ENCODE measurements around the gene FAM200C.

Gene FAM200C

GRCh38 chr5:160378330-160378729 lies 21.5 kb downstream of the FAM200C start:
- FAIRE-seq (no peak), DNase-seq (ENCODE audit: insufficient read length, low spot score) (no peak)
- TF ChIP-seq CTCF (IDR thresholded peaks at IDR 0.05; ENCODE audit: insufficient read depth, missing control alignments) = no peak

- no peak for TF ChIP-seq CTCF (IDR thresholded peaks at IDR 0.05; ENCODE audit: insufficient read depth, missing control alignments)
- FAIRE-seq = no peak
Observed at GRCh38 chr5:160377651-160378050, 22.2 kb downstream of the FAM200C start.

GRCh38 chr5:160376416-160376815 lies 23.4 kb downstream of the FAM200C start:
- FAIRE-seq = no peak
- TF ChIP-seq CTCF (IDR thresholded peaks at IDR 0.05; ENCODE audit: insufficient read depth, missing control alignments) = no peak
- DNase-seq (ENCODE audit: insufficient read length, low spot score) = no peak

More at GRCh38 chr5:160377651-160378050, 22.2 kb downstream of the FAM200C start:
- DNase-seq (ENCODE audit: insufficient read length, low spot score) = no peak

GRCh38 chr5:160375701-160376100 lies 24.2 kb downstream of the FAM200C start:
- no peak for TF ChIP-seq CTCF (IDR thresholded peaks at IDR 0.05; ENCODE audit: insufficient read depth, missing control alignments)
- DNase-seq (ENCODE audit: insufficient read length, low spot score) (no peak), FAIRE-seq (no peak)

- DNase-seq (ENCODE audit: insufficient read length, low spot score) (no peak), FAIRE-seq (no peak)
- TF ChIP-seq CTCF (IDR thresholded peaks at IDR 0.05; ENCODE audit: insufficient read depth, missing control alignments) = no peak
Observed at GRCh38 chr5:160375166-160375565, 24.7 kb downstream of the FAM200C start.

GRCh38 chr5:160371294-160371693 lies 28.6 kb downstream of the FAM200C start:
- DNase-seq (ENCODE audit: insufficient read length, low spot score) (no peak), FAIRE-seq (no peak)
- no peak for TF ChIP-seq CTCF (IDR thresholded peaks at IDR 0.05; ENCODE audit: insufficient read depth, missing control alignments)

- TF ChIP-seq CTCF (IDR thresholded peaks at IDR 0.05; ENCODE audit: insufficient read depth, missing control alignments) = no peak
- no peak for FAIRE-seq
- no peak for DNase-seq (ENCODE audit: insufficient read length, low spot score)
Observed at GRCh38 chr5:160370713-160371034, 29.2 kb downstream of the FAM200C start.
